ENCODE data around the gene PIGQ. TPM values are rescaled to one million over a fixed set of nuclear protein-coding genes. Genes with fewer than 3 reads are reported as not detected.

PIGQ gene
- total RNA-seq, 1 experiment from 2014 or later = 45.6 TPM

DNA sequence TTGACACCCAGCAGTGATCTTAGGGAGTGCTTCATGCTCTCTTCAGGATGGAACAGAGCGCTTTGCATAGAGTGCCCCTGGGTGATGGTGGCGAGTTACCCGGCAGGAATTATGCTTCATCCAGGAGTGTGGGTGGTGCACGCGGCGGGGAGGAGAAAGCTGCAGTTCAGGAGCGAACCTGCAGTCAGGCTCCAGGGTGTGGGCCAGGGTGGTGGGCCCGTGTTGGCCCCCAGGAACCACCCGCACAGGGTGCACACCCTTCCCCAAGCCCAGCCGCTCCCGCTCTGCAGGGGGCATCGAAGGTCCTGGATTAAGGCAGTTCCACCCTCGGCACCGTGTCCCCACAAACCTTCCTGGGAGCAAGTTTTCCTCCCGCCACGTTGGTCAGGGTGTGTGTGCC lies 24.0 kb downstream of the PIGQ start:
- H3K4me1 Mint-ChIP-seq (ENCODE audit: insufficient read depth, unreplicated experiment) = peaks cover 55% of the 10 kb centered on the region
- no peaks in the 10 kb centered on the region for H3K27me3 Mint-ChIP-seq (ENCODE audit: insufficient read depth, unreplicated experiment)
- TF ChIP-seq CTCF (IDR thresholded peaks at IDR 0.05; ENCODE audit: unreplicated experiment) = no peak
- no peak for DNase-seq (ENCODE audit: unreplicated experiment)
- no TSS peak for BruUV-seq (replicated peaks)
- CTCF ChIA-PET = interaction anchor here (0.6 to 1.5 kb wide), 8 partner anchors 14 to 347 kb away, joined by 3 to 6 read pairs (median 4); partner anchors contain the start of gene RHOT2
- H3K4me3 Mint-ChIP-seq (ENCODE audit: unreplicated experiment) = peak overlapping the region; percentile 91
- H3K27ac Mint-ChIP-seq (ENCODE audit: low read depth, unreplicated experiment) = peak overlapping the region; percentile 59
- intact Hi-C loops (cut with micrococcal nuclease) = loop anchor here (2.0 kb wide), 1 partner anchor 43 kb away; the partner anchor contains the start of gene METTL26
- H3K36me3 Mint-ChIP-seq (ENCODE audit: insufficient read depth, unreplicated experiment) = peaks cover 58% of the 10 kb centered on the region
- POLR2A ChIA-PET = interaction anchor here (0.6 to 5.7 kb wide), 15 partner anchors 8 to 223 kb away, joined by 3 to 88 read pairs (median 11); partner anchors contain the start of genes CAPN15, JMJD8, MCRIP2 and METTL26
- no peaks in the 10 kb centered on the region for H3K9me3 Mint-ChIP-seq (ENCODE audit: unreplicated experiment)

DNA sequence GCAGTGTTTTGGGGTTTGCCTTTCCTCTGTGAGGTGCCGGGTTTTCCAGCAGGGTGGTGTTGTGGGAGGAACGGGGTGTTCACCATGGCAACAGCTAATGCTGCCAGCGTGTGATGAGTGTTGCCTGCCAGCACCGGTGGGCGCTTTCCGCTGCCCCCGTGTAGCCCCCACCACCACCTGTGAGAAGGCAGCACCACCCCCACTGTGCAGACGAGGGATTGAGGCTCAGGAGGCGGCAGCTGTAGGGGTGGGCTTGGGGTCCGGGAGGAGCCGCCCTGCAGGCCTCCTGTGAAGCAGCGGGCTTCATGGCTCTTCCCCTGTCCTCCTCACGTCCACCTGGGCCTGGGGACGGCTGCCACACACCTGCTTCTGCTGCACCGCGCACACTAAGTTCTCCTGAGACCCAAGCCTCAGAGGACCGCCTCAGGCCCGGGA lies 25.3 kb downstream of the PIGQ start:
- DNase-seq (ENCODE audit: unreplicated experiment) = no peak
- peaks cover 54% of the 10 kb centered on the region for H3K36me3 Mint-ChIP-seq (ENCODE audit: insufficient read depth, unreplicated experiment)
- no peaks in the 10 kb centered on the region for H3K9me3 Mint-ChIP-seq (ENCODE audit: unreplicated experiment)
- peaks cover 55% of the 10 kb centered on the region for H3K4me1 Mint-ChIP-seq (ENCODE audit: insufficient read depth, unreplicated experiment)
- intact Hi-C loops (cut with micrococcal nuclease) = no loop called here
- H3K27me3 Mint-ChIP-seq (ENCODE audit: insufficient read depth, unreplicated experiment) = no peaks in the 10 kb centered on the region
- no TSS peak for BruUV-seq (replicated peaks)
- CTCF ChIA-PET = no interaction called here
- peak overlapping the region; percentile 59 for H3K27ac Mint-ChIP-seq (ENCODE audit: low read depth, unreplicated experiment)
- POLR2A ChIA-PET = interaction anchor here (3.1 to 5.7 kb wide), 2 partner anchors 27 to 67 kb away, joined by 23 to 88 read pairs; partner anchors contain the start of gene CAPN15
- no peak for TF ChIP-seq CTCF (IDR thresholded peaks at IDR 0.05; ENCODE audit: unreplicated experiment)
- H3K4me3 Mint-ChIP-seq (ENCODE audit: unreplicated experiment) = no peak overlapping the region

DNA sequence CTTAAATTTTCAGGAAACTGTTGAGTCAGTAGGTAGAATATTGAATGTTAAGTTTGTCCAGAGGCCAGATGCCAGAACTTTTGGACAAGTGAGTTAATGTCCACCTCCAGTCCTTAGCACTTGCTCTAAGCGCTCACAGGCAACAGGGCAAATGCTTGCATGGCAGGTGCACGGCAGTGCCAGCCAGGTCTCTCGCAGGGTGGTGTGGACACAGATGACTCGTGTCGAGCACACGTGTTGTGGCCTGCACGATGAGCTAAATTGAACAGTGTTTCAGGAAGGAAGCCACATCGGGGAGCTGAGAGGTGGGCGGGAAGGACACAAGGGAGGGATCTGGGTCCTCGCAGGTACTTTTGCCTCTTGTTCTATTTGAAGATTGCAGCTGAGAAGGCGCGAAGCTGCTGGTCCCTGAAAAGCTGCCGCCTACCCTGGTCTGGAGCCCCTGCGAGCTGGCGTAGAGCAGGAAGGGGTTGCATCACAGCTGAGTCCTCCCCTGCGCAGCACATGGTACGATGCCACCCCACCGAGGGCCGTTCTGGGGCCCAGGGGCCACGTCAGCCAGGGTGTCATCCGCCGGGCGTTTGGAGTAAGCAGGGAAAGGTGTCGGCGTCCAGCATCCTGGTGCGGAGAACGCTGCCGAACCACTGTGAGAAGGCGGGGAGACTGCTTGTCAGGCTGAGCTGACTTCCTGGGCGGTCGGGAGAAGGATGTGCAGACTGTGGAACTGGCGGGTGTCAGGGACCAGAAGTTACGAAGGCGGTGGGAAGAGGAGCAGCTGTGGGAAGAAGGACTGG lies 26.4 kb downstream of the PIGQ start:
- POLR2A ChIA-PET = interaction anchor here (0.8 to 1.4 kb wide), 2 partner anchors 26 to 40 kb away, joined by 3 to 4 read pairs; partner anchors contain the start of gene METTL26
- intact Hi-C loops (cut with micrococcal nuclease) = no loop called here

More for the DNA sequence above, 26.4 kb downstream of the PIGQ start:
- H3K27me3 Mint-ChIP-seq (ENCODE audit: insufficient read depth, unreplicated experiment) = no peaks in the 10 kb centered on the region
- BruUV-seq (replicated peaks) = no TSS peak
- peak overlapping the region; percentile 80 for H3K27ac Mint-ChIP-seq (ENCODE audit: low read depth, unreplicated experiment)
- CTCF ChIA-PET = interaction anchor here (0.6 to 1.3 kb wide), 2 partner anchors 14 to 388 kb away, joined by 3 to 4 read pairs; no protein-coding TSS in a partner anchor
- no peak for DNase-seq (ENCODE audit: unreplicated experiment)
- peaks cover 47% of the 10 kb centered on the region for H3K4me1 Mint-ChIP-seq (ENCODE audit: insufficient read depth, unreplicated experiment)
- H3K4me3 Mint-ChIP-seq (ENCODE audit: unreplicated experiment) = no peak overlapping the region
- peaks cover 49% of the 10 kb centered on the region for H3K36me3 Mint-ChIP-seq (ENCODE audit: insufficient read depth, unreplicated experiment)
- no peak for TF ChIP-seq CTCF (IDR thresholded peaks at IDR 0.05; ENCODE audit: unreplicated experiment)
- no peaks in the 10 kb centered on the region for H3K9me3 Mint-ChIP-seq (ENCODE audit: unreplicated experiment)
